ENCODE data around the gene CDKAL1. TPM values are rescaled to one million over a fixed set of nuclear protein-coding genes. Genes with fewer than 3 reads are reported as not detected.

CDKAL1 gene
- total RNA-seq, 4 donors from 2014 or later, result 11.8 to 21.4 (median 13.8) TPM

GRCh38 chr6:21134356-21134755 lies 600.1 kb downstream of the CDKAL1 start:
- ATAC-seq (ENCODE audit: low FRiP score) (no peak), DNase-seq (ENCODE audit: low spot score) (no peak)
- TF ChIP-seq, protein P1, sequence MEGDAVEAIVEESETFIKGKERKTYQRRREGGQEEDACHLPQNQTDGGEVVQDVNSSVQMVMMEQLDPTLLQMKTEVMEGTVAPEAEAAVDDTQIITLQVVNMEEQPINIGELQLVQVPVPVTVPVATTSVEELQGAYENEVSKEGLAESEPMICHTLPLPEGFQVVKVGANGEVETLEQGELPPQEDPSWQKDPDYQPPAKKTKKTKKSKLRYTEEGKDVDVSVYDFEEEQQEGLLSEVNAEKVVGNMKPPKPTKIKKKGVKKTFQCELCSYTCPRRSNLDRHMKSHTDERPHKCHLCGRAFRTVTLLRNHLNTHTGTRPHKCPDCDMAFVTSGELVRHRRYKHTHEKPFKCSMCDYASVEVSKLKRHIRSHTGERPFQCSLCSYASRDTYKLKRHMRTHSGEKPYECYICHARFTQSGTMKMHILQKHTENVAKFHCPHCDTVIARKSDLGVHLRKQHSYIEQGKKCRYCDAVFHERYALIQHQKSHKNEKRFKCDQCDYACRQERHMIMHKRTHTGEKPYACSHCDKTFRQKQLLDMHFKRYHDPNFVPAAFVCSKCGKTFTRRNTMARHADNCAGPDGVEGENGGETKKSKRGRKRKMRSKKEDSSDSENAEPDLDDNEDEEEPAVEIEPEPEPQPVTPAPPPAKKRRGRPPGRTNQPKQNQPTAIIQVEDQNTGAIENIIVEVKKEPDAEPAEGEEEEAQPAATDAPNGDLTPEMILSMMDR (IDR thresholded peaks at IDR 0.05), result no peak

DNA sequence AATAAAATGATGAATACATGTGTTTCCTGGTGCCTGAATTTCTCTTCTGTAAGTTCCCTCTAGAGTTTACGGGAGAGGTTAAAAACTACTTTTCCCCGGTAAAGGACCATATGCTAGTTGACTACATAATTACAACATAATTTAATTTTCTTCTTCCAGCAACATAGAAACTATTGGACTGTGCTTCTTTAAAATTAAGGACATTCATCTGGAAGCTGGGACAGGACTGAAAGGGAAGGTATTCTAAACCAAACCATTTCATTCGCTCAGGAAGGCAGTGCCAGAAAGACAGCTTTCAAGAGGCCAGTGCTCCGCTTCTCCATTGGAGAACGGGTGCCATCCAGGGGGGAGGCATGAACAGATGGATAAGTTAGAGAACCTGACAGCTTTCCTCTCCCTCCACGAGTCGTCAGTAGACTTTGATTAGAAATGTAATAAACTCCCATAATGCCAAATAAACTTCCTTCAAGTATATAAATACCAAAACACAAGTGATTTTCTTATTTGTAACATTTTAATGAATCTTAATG lies 601.3 kb downstream of the CDKAL1 start:
- DNase-seq (ENCODE audit: low spot score), result no peak
- no peak for ATAC-seq (ENCODE audit: low FRiP score)
- TF ChIP-seq, protein P1 (IDR thresholded peaks at IDR 0.05), result no peak

DNA sequence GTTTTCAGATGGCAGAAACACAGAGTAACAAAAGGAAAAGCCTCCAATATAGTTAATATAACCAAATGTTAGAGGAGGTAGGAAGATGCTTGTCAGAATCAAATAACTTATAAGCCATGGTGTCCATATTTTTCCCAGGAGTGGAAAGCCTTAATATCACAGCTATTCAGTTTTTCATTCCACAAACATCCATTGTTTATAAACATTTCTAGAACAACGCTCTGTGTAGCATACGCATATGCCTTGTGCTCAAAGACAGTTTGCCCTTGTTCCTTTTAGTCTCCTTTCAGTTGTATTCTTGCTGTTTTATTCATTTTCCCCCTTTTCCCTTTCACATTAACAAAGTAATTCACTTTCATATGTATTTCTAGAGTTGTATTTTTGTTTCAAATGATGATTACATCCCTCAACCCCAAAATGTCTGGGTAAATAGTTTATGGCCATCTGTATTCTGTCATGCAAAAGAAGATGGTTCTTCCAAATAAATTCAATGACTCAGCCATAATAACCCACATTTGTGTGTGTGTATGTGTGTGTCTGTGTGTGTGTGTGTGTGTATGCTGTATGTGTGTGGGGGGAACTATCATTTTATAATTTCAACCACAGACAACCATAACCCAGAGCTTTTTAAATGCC lies 603.6 kb downstream of the CDKAL1 start:
- no peak for DNase-seq (ENCODE audit: low spot score)
- TF ChIP-seq, protein P1 (IDR thresholded peaks at IDR 0.05), result no peak
- no peak for ATAC-seq (ENCODE audit: low FRiP score)

DNA sequence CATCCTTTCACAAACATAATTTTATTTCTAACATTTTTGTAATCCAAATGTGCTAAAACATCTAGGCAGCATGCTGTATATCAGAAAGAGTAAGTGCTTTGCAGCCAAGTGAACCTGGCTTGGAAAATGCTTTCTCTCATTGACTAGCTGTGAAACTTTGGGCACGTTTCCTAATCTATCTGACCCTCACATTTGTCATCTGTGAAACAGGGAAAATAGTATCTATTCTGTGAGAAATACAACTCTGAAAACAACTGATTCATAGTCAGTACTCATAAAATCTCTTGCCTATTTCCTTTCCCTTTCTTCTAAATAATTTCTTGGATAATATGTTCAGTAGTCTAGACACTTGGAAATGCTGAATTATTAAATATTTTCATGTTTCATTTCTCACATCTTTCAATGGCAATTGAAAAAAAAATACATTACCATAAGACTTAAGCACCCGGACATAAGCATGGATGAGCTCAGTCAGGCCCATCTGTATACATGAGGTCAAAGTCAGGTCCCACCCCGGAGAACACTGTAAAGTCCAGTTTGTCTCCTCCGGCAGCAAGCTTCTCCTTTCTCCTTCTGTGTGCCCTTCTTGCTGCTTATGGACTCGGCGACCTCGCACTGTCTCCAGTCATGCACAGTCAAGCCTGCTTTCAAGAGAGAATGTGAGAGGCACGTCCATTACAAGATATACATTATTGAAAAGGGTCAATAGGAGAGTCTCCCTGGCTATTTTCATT lies 604.2 kb downstream of the CDKAL1 start:
- ATAC-seq (ENCODE audit: low FRiP score) (no peak), DNase-seq (ENCODE audit: low spot score) (no peak)
- TF ChIP-seq, protein P1 (IDR thresholded peaks at IDR 0.05), result no peak

- TF ChIP-seq, protein P1 (IDR thresholded peaks at IDR 0.05), result no peak
Measured at GRCh38 chr6:21140966-21141365, 606.7 kb downstream of the CDKAL1 start.

GRCh38 chr6:21141616-21142303 lies 607.5 kb downstream of the CDKAL1 start:
- ATAC-seq (ENCODE audit: low FRiP score), result no peak
- TF ChIP-seq, protein P1 (IDR thresholded peaks at IDR 0.05), result no peak
- no peak for DNase-seq (ENCODE audit: low spot score)

More at GRCh38 chr6:21140966-21141365, 606.7 kb downstream of the CDKAL1 start:
- DNase-seq (ENCODE audit: low spot score), result no peak
- no peak for ATAC-seq (ENCODE audit: low FRiP score)

Data from omental fat pad (tissue), 4 donors.